ENCODE measurements around the gene RNF7. TPM values are rescaled to one million over a fixed set of nuclear protein-coding genes. Genes with fewer than 3 reads are reported as not detected.

The RNF7 gene
- total RNA-seq, 1 donor from 2014 or later = 105 TPM

- Mint-ChIP-seq H3K9me3 (ENCODE audit: low read depth) (peaks cover 16% of the 10 kb centered on the region), H3K27ac (ENCODE audit: unreplicated experiment) (no peak overlapping the region), H3K36me3 (ENCODE audit: low read depth) (peaks cover 6% of the 10 kb centered on the region), H3K27me3 (ENCODE audit: low read depth) (peaks cover 1% of the 10 kb centered on the region), H3K4me3 (ENCODE audit: unreplicated experiment) (no peak overlapping the region), H3K4me1 (ENCODE audit: low read depth) (peaks cover 8% of the 10 kb centered on the region)
- TF ChIP-seq CTCF (IDR thresholded peaks at IDR 0.05) = no peak
- no peak for DNase-seq (ENCODE audit: low spot score)
These were observed 23.4 kb upstream of the RNF7 start for GRCh38 chr3:141714671-141715070.

- no peak for DNase-seq (ENCODE audit: low spot score)
- Mint-ChIP-seq H3K27ac (ENCODE audit: unreplicated experiment) (no peak overlapping the region), H3K4me3 (ENCODE audit: unreplicated experiment) (no peak overlapping the region), H3K27me3 (ENCODE audit: low read depth) (peaks cover 1% of the 10 kb centered on the region), H3K9me3 (ENCODE audit: low read depth) (no peaks in the 10 kb centered on the region), H3K36me3 (ENCODE audit: low read depth) (no peaks in the 10 kb centered on the region), H3K4me1 (ENCODE audit: low read depth) (peaks cover 8% of the 10 kb centered on the region)
- TF ChIP-seq CTCF (IDR thresholded peaks at IDR 0.05) = no peak
These were observed 16.0 kb upstream of the RNF7 start for GRCh38 chr3:141722081-141722480.

GRCh38 chr3:141722648-141723047, 15.4 kb upstream of the RNF7 start:
- Mint-ChIP-seq H3K4me3 (ENCODE audit: unreplicated experiment) (no peak overlapping the region), H3K27ac (ENCODE audit: unreplicated experiment) (no peak overlapping the region), H3K4me1 (ENCODE audit: low read depth) (peaks cover 8% of the 10 kb centered on the region), H3K36me3 (ENCODE audit: low read depth) (no peaks in the 10 kb centered on the region), H3K9me3 (ENCODE audit: low read depth) (no peaks in the 10 kb centered on the region), H3K27me3 (ENCODE audit: low read depth) (peaks cover 1% of the 10 kb centered on the region)
- TF ChIP-seq CTCF (IDR thresholded peaks at IDR 0.05) = no peak
- DNase-seq (ENCODE audit: low spot score) = no peak

- no peak overlapping the region for H3K4me3 Mint-ChIP-seq (ENCODE audit: unreplicated experiment)
- no peak overlapping the region for H3K27ac Mint-ChIP-seq (ENCODE audit: unreplicated experiment)
- no peaks in the 10 kb centered on the region for H3K9me3 Mint-ChIP-seq (ENCODE audit: low read depth)
- TF ChIP-seq CTCF (IDR thresholded peaks at IDR 0.05) = no peak
- peaks cover 8% of the 10 kb centered on the region for H3K4me1 Mint-ChIP-seq (ENCODE audit: low read depth)
- DNase-seq (ENCODE audit: low spot score) = no peak
- H3K27me3 Mint-ChIP-seq (ENCODE audit: low read depth) = no peaks in the 10 kb centered on the region
- peaks cover 2% of the 10 kb centered on the region for H3K36me3 Mint-ChIP-seq (ENCODE audit: low read depth)
These were observed 14.8 kb upstream of the RNF7 start for GRCh38 chr3:141723255-141723654.

- no peaks in the 10 kb centered on the region for H3K27me3 Mint-ChIP-seq (ENCODE audit: low read depth)
- no peak for TF ChIP-seq CTCF (IDR thresholded peaks at IDR 0.05)
- peaks cover 10% of the 10 kb centered on the region for H3K4me1 Mint-ChIP-seq (ENCODE audit: low read depth)
- DNase-seq (ENCODE audit: low spot score) = no peak
- H3K9me3 Mint-ChIP-seq (ENCODE audit: low read depth) = no peaks in the 10 kb centered on the region
- H3K36me3 Mint-ChIP-seq (ENCODE audit: low read depth) = peaks cover 2% of the 10 kb centered on the region
- no peak overlapping the region for H3K4me3 Mint-ChIP-seq (ENCODE audit: unreplicated experiment)
- no peak overlapping the region for H3K27ac Mint-ChIP-seq (ENCODE audit: unreplicated experiment)
These were observed 13.9 kb upstream of the RNF7 start for GRCh38 chr3:141724186-141724585.
